WI38 (cell line): ENCODE measurements around the gene LRRN4CL.

Source experiments
- H3K4me3 ChIP-seq: 2 replicates; pipeline ENCODE4 v1.5.1; 2011; ENCODE audit warnings: low read depth, mild to moderate bottlenecking, control low read depth, low read length
- TF ChIP-seq, protein P1 (sequence below): IDR thresholded peaks from 2 replicates; pipeline ENCODE4 v1.5.1; 2012; ENCODE audit warnings: low read depth, mild to moderate bottlenecking, control low read depth, low read length

Gene LRRN4CL

DNA sequence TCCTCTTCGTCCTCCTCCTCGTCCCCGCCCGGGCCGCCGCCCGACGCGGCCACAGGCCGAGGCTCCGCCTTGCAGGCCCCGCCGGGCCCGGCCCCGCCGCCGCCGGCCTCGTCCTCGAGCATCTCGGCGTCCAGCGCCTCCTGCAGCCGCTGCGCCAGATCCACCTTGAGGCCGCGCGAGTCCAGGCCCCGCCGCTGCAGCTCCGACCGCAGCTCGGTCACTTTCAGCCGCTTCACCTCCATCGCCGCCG, 37.5 kb upstream of the LRRN4CL start:
- H3K4me3 ChIP-seq, result peak overlapping the region; percentile 83
- TF ChIP-seq, protein P1, sequence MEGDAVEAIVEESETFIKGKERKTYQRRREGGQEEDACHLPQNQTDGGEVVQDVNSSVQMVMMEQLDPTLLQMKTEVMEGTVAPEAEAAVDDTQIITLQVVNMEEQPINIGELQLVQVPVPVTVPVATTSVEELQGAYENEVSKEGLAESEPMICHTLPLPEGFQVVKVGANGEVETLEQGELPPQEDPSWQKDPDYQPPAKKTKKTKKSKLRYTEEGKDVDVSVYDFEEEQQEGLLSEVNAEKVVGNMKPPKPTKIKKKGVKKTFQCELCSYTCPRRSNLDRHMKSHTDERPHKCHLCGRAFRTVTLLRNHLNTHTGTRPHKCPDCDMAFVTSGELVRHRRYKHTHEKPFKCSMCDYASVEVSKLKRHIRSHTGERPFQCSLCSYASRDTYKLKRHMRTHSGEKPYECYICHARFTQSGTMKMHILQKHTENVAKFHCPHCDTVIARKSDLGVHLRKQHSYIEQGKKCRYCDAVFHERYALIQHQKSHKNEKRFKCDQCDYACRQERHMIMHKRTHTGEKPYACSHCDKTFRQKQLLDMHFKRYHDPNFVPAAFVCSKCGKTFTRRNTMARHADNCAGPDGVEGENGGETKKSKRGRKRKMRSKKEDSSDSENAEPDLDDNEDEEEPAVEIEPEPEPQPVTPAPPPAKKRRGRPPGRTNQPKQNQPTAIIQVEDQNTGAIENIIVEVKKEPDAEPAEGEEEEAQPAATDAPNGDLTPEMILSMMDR, result no peak

DNA sequence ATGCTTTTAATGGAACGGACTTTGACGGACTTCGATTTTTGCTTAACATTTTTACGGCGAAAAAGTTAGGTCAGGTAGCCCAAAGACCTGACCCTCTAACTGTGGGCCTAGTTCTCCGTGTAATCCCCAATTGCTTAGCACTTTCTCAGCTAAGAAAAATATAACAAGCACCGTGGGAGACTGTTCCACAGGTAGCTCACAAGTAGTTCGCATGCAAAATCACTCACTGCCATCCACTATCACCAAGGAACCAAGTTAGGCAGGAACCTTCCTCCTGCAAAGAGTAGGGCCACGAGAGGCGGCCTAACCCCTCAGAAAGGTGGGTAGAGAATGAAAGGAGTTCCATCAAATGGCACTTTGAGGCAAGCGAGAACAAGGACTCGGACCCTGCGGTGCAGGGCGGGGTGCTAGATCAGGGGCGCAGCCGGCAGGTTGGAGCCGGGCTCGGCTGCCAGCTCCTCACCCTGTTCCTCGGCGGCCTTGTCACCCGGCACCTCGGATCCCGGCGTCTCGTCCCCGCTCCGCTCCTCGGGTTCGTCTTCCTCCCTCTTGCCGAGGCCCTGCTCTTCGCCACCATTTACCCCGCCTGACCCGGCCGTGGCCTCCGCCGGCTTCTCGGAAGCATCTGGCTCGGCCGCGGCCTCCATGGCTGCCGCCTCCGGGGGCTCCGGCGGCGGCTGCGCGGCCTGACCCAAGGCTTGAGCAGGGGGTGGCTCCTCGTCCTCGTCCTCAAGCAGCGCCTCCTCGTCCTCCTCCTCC, 37.0 kb upstream of the LRRN4CL start:
- TF ChIP-seq, protein P1, result no peak
- peak overlapping the region; percentile 83 for H3K4me3 ChIP-seq

DNA sequence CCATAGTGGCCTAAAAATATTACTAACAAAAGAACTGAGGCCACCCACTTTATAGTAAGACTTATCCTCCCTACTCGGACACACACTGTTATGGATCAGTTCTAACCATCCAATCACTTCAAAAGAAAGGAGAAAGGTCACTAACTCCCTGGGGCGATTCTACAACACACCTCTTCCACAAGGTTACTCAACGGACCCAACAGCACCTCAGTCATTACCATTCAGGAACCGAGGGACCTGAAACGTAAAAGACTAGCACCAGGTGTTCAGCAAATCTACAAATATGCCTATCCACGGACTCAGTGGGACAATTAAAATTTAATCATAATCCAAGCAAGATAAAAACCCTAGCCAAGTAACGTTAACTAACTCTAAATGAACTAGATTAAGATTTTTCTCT, 36.3 kb upstream of the LRRN4CL start:
- TF ChIP-seq, protein P1, result no peak
- H3K4me3 ChIP-seq, result peak overlapping the region; percentile 83

DNA sequence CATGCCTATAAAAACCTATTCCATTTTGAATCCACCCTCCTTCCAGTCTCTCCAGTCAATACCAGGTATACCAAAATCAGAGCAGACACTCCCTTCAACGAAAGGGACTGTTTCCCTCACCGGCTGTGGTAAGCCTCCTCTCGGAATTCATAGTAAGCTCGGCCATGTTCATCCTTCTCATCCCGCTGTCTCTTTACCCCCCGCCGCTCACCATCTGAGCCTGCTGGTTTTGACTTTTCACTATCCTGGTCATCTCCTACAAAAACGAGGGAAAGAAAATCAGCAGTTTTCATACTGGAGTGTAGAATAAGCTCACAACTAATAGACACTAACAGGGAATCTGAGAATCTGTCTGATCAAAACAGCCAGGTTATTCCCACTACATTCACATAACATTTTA, 34.8 kb upstream of the LRRN4CL start:
- TF ChIP-seq, protein P1, result no peak
- peak overlapping the region; percentile 83 for H3K4me3 ChIP-seq

DNA sequence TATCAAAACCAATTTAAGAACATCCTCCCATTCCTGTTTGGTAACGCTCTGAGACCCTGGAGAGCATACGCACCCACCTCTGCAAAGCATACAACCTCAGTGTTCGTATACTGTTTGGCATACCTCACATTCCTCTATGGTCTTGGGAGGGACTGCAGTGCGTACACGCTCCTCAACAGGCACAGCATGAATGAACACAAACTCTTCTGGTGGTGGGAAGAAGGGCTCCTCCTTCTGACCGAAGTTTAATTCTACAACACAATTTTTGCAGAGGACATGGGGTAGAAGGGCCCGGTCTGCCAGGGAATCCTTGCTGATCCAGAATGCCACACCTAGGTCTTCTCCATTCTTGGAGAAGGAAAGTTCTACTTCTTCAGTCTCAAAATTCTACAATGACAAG, 32.7 kb upstream of the LRRN4CL start:
- TF ChIP-seq, protein P1, result no peak
- no peak overlapping the region for H3K4me3 ChIP-seq

DNA sequence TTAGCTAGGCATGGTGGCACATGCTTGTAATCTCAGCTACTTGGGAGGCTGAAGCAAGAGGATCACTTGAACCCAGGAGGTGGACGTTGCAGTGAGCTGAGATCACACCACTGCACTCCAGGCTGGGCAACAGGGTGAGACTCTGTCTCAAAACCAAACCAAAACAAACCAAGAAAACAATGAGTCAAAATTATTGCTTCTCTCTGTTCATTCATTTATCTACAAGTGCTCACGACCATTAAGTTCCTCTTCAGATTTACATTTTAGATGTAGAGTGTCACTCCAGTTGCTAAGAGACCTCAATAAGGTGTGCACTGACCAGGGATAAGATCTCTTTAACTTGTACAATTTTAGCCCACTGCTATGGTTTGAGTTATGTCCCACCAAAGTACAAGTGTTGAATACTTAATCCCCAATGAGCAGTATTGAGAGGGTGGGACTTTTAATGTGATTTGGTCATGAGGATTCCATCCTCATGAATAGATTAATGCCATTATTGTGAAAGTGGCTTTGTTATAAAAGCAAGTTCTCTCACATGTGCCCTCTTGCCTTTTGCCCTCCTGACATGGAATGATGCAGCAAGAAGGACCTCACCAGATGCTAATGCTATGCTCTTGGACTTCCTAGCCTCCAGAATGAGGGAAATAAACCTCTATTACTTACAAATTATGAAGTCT, 30.1 kb upstream of the LRRN4CL start:
- TF ChIP-seq, protein P1, result no peak
- no peak overlapping the region for H3K4me3 ChIP-seq

DNA sequence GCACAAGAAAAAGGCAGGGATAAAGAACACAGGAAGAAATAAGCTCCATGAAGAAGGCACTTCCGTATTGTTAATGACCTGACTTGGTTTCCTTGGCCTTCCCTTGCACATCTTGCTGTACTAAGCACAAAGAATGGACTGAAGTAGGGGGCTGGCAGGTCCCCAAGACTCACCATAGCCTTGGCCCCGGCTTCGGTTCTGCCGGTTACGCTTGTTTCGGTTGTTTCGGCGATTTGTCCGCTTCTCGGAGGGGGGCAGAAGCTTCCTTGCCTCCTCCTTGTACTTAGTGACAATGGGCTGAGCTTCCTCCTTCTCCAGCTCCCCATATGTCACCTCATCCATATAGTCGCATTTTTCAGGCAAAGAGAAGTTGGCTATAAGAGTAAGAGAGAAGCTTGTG, 27.5 kb upstream of the LRRN4CL start:
- TF ChIP-seq, protein P1, result no peak
- H3K4me3 ChIP-seq, result no peak overlapping the region
